ENCODE results near the gene OTUD6A. TPM values are rescaled to one million over a fixed set of nuclear protein-coding genes. Genes with fewer than 3 reads are reported as not detected.

OTUD6A gene
- total and polyA plus RNA-seq, 8 donors = 0.09 to 0.13 (median 0.10) TPM; not detected in 5

GRCh38 chrX:70046978-70047377 lies 15.3 kb upstream of the OTUD6A start:
- DNase-seq (no peak), ATAC-seq (no peak)
- no peaks in the 10 kb centered on the region for H3K4me1 ChIP-seq
- no peaks in the 10 kb centered on the region for H3K9me3 ChIP-seq
- TF ChIP-seq CTCF (IDR thresholded peaks at IDR 0.05) = no peak
- no peak overlapping the region for H3K4me3 ChIP-seq
- intact Hi-C loops (cut with DNase I) = no loop called here
- no peaks in the 10 kb centered on the region for H3K36me3 ChIP-seq
- no peak overlapping the region for H3K27ac ChIP-seq
- no peaks in the 10 kb centered on the region for H3K27me3 ChIP-seq

GRCh38 chrX:70049406-70049805 lies 12.9 kb upstream of the OTUD6A start:
- Histone ChIP-seq H3K9me3 (no peaks in the 10 kb centered on the region), H3K27ac (no peak overlapping the region), H3K4me1 (no peaks in the 10 kb centered on the region), H3K27me3 (no peaks in the 10 kb centered on the region), H3K36me3 (no peaks in the 10 kb centered on the region), H3K4me3 (no peak overlapping the region)
- intact Hi-C loops (cut with DNase I) = no loop called here
- ATAC-seq = no peak
- no peak for DNase-seq
- no peak for TF ChIP-seq CTCF (IDR thresholded peaks at IDR 0.05)

- Histone ChIP-seq H3K27ac (no peak within 1 kb of the TSS), H3K9me3 (no peaks in the 10 kb centered on the region), H3K4me1 (no peaks in the 10 kb centered on the region), H3K27me3 (no peaks in the 10 kb centered on the region), H3K4me3 (no peak within 1 kb of the TSS), H3K36me3 (no peaks in the 10 kb centered on the region)
- DNase-seq (no peak), ATAC-seq (no peak)
- TF ChIP-seq CTCF (IDR thresholded peaks at IDR 0.05) = no peak
- intact Hi-C loops (cut with DNase I) = no loop called here
Measured at GRCh38 chrX:70049925-70050324, 12.3 kb upstream of the OTUD6A start, which contains the start of gene AWAT2. Gene AWAT2 (minus strand): TSS chrX:70049938. CDS start chrX:70049932, 6 bp downstream.

- Histone ChIP-seq H3K9me3 (no peaks in the 10 kb centered on the region), H3K36me3 (no peaks in the 10 kb centered on the region), H3K27me3 (no peaks in the 10 kb centered on the region), H3K27ac (no peak overlapping the region), H3K4me3 (no peak overlapping the region), H3K4me1 (no peaks in the 10 kb centered on the region)
- no peak for ATAC-seq
- no peak for TF ChIP-seq CTCF (IDR thresholded peaks at IDR 0.05)
- no peak for DNase-seq
- intact Hi-C loops (cut with DNase I) = no loop called here
Measured at GRCh38 chrX:70052895-70053615, 9.2 kb upstream of the OTUD6A start.

GRCh38 chrX:70054391-70054790 lies 7.9 kb upstream of the OTUD6A start:
- intact Hi-C loops (cut with DNase I) = no loop called here
- no peak for TF ChIP-seq CTCF (IDR thresholded peaks at IDR 0.05)
- H3K36me3 ChIP-seq = no peaks in the 10 kb centered on the region

More at GRCh38 chrX:70054391-70054790, 7.9 kb upstream of the OTUD6A start:
- DNase-seq (no peak), ATAC-seq (no peak)
- Histone ChIP-seq H3K9me3 (no peaks in the 10 kb centered on the region), H3K4me1 (no peaks in the 10 kb centered on the region), H3K27me3 (no peaks in the 10 kb centered on the region), H3K4me3 (no peak overlapping the region), H3K27ac (no peak overlapping the region)

Measured in left lung (tissue), 10 donors.